K562 (cell line): ENCODE measurements around the gene ARHGEF40. TPM values are rescaled to one million over a fixed set of nuclear protein-coding genes. Genes with fewer than 3 reads are reported as not detected.

Source experiments
- polyA plus RNA-seq, 8 experiments: library from polyadenylated mRNA; depleted of rRNA in 4 of 8; stranded (reverse) in 5 of 8; unstranded in 3 of 8; fragments of >200 nt; fragmentation: Nextera tagmentation in 2 of 8; fragmentation: Illumina TruSeq in 1 of 8; extraction: Ambion mirVana in 2 of 8; extraction: Trizol in 1 of 8; gene quantifications; 2 replicates each; pipeline versions ENCODE4 v1.2.1 to v1.2.3, GENCODE V29; 2011 to 2014; ENCODE audit warnings: inconsistent platforms in 1 of 8, missing spikeins in 1 of 8
- total RNA-seq, 7 experiments: library from RNA; depleted of rRNA in 6 of 7; stranded (reverse); fragments of >200 nt in 6 of 7; fragmentation: Illumina TruSeq in 2 of 7; extraction: Trizol in 2 of 7; gene quantifications; 2 replicates each; pipeline versions ENCODE4 v1.2.1 to v1.2.3, GENCODE V29; 2011 to 2021; ENCODE audit warnings: low replicate concordance in 1 of 7
- TF ChIP-seq, protein P1 (sequence below), 2 experiments: fragments of 450-650 bp; formaldehyde crosslinking in 1 of 2; IDR thresholded peaks; 2 replicates each; pipeline versions ENCODE4 v1.4.0 to v1.6.1; 2014 to 2020; ENCODE audit warnings: mild to moderate bottlenecking in 2 of 2, borderline replicate concordance in 1 of 2, low read depth in 1 of 2
- TF ChIP-seq, protein P2 (sequence below): sonication (generic); formaldehyde crosslinking; IDR thresholded peaks from 2 replicates; pipeline ENCODE4 v1.8.0; 2023; ENCODE audit warnings: mild to moderate bottlenecking, missing genetic modification reagents
- TF ChIP-seq, protein P3 (sequence below), 3 experiments: fragments of 200-800 bp in 1 of 3; fragments of 250-450 bp in 1 of 3; fragments of 450-650 bp in 1 of 3; sonication (Bioruptor Pico) in 1 of 3; sonication (Bioruptor generic) in 1 of 3; formaldehyde crosslinking in 1 of 3; IDR thresholded peaks; 2 replicates each; pipeline versions ENCODE4 v1.6.1 to v1.8.0; 2016 to 2022; ENCODE audit warnings: mild to moderate bottlenecking in 2 of 3, missing genetic modification characterization in 2 of 3, missing compliant biosample characterization in 1 of 3, moderate library complexity in 1 of 3
- TF ChIP-seq, protein P4 (sequence below): fragments of 450-650 bp; formaldehyde crosslinking; conservative IDR thresholded peaks from 2 replicates; pipeline ENCODE4 v1.4.0; 2022; ENCODE audit warnings: mild to moderate bottlenecking, missing genetic modification characterization

The ARHGEF40 gene
- total and polyA plus RNA-seq, 9 of the 15 experiments (the other 6 are each of a cell fraction or from before 2014, with no cell fraction given), result 0.42 to 6.3 (median 3.8) TPM

DNA sequence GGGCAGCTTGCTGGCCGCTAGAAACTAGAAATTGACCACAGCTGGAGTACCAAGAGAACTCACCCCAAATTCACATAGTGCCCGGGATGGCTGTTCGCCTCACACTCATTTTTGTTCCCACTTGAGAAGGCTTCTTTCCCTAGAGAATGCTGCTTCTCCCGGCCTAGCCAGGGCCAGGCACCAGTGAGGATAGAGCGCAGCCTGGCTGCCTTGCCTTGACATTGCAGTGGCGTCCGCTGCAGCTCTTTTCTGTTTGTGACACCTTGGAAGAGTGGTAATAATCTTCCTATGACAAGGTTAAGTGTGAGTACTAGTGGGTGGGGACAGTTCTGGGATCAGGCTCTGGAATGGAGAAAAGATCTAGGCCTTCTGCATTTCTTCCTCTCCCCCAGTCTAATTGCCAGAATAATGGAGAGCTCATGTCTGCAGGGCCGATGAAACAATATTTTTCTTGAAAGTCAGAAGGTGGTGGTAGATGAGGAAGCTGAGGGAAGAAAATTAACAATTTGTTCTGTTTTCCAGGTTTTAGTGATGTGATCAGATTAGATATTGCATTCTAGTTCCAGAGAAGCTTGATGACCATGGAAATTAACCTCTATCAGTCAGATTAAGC, 34.5 kb downstream of the ARHGEF40 start (continued):
- TF ChIP-seq, protein P1, sequence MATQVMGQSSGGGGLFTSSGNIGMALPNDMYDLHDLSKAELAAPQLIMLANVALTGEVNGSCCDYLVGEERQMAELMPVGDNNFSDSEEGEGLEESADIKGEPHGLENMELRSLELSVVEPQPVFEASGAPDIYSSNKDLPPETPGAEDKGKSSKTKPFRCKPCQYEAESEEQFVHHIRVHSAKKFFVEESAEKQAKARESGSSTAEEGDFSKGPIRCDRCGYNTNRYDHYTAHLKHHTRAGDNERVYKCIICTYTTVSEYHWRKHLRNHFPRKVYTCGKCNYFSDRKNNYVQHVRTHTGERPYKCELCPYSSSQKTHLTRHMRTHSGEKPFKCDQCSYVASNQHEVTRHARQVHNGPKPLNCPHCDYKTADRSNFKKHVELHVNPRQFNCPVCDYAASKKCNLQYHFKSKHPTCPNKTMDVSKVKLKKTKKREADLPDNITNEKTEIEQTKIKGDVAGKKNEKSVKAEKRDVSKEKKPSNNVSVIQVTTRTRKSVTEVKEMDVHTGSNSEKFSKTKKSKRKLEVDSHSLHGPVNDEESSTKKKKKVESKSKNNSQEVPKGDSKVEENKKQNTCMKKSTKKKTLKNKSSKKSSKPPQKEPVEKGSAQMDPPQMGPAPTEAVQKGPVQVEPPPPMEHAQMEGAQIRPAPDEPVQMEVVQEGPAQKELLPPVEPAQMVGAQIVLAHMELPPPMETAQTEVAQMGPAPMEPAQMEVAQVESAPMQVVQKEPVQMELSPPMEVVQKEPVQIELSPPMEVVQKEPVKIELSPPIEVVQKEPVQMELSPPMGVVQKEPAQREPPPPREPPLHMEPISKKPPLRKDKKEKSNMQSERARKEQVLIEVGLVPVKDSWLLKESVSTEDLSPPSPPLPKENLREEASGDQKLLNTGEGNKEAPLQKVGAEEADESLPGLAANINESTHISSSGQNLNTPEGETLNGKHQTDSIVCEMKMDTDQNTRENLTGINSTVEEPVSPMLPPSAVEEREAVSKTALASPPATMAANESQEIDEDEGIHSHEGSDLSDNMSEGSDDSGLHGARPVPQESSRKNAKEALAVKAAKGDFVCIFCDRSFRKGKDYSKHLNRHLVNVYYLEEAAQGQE (IDR thresholded peaks at IDR 0.05; ENCODE audit: borderline replicate concordance), result peak; percentile 86
- TF ChIP-seq, protein P1 (CRISPR knock-in tag; IDR thresholded peaks at IDR 0.05; ENCODE audit: low read depth), result no peak
- TF ChIP-seq, protein P2, sequence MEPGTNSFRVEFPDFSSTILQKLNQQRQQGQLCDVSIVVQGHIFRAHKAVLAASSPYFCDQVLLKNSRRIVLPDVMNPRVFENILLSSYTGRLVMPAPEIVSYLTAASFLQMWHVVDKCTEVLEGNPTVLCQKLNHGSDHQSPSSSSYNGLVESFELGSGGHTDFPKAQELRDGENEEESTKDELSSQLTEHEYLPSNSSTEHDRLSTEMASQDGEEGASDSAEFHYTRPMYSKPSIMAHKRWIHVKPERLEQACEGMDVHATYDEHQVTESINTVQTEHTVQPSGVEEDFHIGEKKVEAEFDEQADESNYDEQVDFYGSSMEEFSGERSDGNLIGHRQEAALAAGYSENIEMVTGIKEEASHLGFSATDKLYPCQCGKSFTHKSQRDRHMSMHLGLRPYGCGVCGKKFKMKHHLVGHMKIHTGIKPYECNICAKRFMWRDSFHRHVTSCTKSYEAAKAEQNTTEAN, result peak; percentile 76; the same call in 1 of the 2 replicates
- TF ChIP-seq, protein P3, sequence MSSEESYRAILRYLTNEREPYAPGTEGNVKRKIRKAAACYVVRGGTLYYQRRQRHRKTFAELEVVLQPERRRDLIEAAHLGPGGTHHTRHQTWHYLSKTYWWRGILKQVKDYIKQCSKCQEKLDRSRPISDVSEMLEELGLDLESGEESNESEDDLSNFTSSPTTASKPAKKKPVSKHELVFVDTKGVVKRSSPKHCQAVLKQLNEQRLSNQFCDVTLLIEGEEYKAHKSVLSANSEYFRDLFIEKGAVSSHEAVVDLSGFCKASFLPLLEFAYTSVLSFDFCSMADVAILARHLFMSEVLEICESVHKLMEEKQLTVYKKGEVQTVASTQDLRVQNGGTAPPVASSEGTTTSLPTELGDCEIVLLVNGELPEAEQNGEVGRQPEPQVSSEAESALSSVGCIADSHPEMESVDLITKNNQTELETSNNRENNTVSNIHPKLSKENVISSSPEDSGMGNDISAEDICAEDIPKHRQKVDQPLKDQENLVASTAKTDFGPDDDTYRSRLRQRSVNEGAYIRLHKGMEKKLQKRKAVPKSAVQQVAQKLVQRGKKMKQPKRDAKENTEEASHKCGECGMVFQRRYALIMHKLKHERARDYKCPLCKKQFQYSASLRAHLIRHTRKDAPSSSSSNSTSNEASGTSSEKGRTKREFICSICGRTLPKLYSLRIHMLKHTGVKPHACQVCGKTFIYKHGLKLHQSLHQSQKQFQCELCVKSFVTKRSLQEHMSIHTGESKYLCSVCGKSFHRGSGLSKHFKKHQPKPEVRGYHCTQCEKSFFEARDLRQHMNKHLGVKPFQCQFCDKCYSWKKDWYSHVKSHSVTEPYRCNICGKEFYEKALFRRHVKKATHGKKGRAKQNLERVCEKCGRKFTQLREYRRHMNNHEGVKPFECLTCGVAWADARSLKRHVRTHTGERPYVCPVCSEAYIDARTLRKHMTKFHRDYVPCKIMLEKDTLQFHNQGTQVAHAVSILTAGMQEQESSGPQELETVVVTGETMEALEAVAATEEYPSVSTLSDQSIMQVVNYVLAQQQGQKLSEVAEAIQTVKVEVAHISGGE (CRISPR knock-in tag; IDR thresholded peaks at IDR 0.05), result peak in 1 of 3 experiments; percentile 23; a peak in 1 of 6 replicates
- TF ChIP-seq, protein P4, sequence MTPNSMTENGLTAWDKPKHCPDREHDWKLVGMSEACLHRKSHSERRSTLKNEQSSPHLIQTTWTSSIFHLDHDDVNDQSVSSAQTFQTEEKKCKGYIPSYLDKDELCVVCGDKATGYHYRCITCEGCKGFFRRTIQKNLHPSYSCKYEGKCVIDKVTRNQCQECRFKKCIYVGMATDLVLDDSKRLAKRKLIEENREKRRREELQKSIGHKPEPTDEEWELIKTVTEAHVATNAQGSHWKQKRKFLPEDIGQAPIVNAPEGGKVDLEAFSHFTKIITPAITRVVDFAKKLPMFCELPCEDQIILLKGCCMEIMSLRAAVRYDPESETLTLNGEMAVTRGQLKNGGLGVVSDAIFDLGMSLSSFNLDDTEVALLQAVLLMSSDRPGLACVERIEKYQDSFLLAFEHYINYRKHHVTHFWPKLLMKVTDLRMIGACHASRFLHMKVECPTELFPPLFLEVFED, result 0 out of 2 replicates have a peak, but pooled peaks have one; percentile 36
